DND-41 (cell line): Measurements from ENCODE around the gene IL7R.

Source experiments
- ATAC-seq: fragments of 200-7000 bp; cut with Tn5 transposase; 3 replicates; pipeline ENCODE4 v1.9.1; 2021; ENCODE audit warnings: low read depth; ENCODE audit not compliant: insufficient read depth
- DNase-seq: peaks from one replicate; pipeline ENCODE4 v3.0.0-alpha.2; 2020
- H2AFZ ChIP-seq: 2 replicates; pipeline ENCODE4 v1.6.0; 2012; ENCODE audit warnings: low read depth, low read length
- H3K27ac ChIP-seq: 2 replicates; pipeline ENCODE4 v1.5.1; 2012; ENCODE audit warnings: low read length, inconsistent platforms
- H3K27me3 ChIP-seq: fragments of 200-600 bp; sonication (generic); 2 replicates; pipeline ENCODE4 v1.6.0; 2012; ENCODE audit warnings: low read length, mild to moderate bottlenecking, inconsistent platforms; ENCODE audit not compliant: insufficient read depth, poor library complexity
- H3K36me3 ChIP-seq: 2 replicates; pipeline ENCODE4 v1.5.1; 2012; ENCODE audit warnings: low read length, inconsistent platforms; ENCODE audit not compliant: insufficient read depth
- H3K4me1 ChIP-seq: 2 replicates; pipeline ENCODE4 v1.5.1; 2012; ENCODE audit warnings: mild to moderate bottlenecking, low read length; ENCODE audit not compliant: insufficient read depth
- H3K4me2 ChIP-seq: 2 replicates; pipeline ENCODE4 v1.6.0; 2012; ENCODE audit warnings: mild to moderate bottlenecking, moderate library complexity, low read length, inconsistent platforms; ENCODE audit not compliant: insufficient read depth
- H3K4me3 ChIP-seq, 2 experiments: fragments of 200-600 bp in 1 of 2; shearing (Covaris generic) in 1 of 2; 2 replicates each; pipeline ENCODE4 v1.5.1; 2012 to 2016; ENCODE audit warnings: inconsistent platforms in 2 of 2, low read length in 2 of 2, mild to moderate bottlenecking in 2 of 2, low read depth in 1 of 2, moderate library complexity in 1 of 2
- H3K79me2 ChIP-seq: 2 replicates; pipeline ENCODE4 v1.6.0; 2012; ENCODE audit warnings: low read length, inconsistent platforms; ENCODE audit not compliant: insufficient read depth
- H3K9ac ChIP-seq: 2 replicates; pipeline ENCODE4 v1.6.0; 2012; ENCODE audit warnings: low read depth, mild to moderate bottlenecking, inconsistent platforms, low read length, moderate library complexity
- H3K9me3 ChIP-seq: 2 replicates; pipeline ENCODE4 v1.5.1; 2012; ENCODE audit warnings: low read length, moderate library complexity, mild to moderate bottlenecking, inconsistent platforms; ENCODE audit not compliant: insufficient read depth, severe bottlenecking
- H4K20me1 ChIP-seq: 2 replicates; pipeline ENCODE4 v1.6.0; 2012; ENCODE audit warnings: low read length; ENCODE audit not compliant: insufficient read depth
- EZH2 ChIP-seq: IDR thresholded peaks from 3 replicates; pipeline ENCODE4 v1.6.1; 2012; ENCODE audit warnings: borderline replicate concordance, low read depth, mild to moderate bottlenecking, moderate library complexity, low read length, inconsistent platforms; ENCODE audit not compliant: severe bottlenecking
- TF ChIP-seq, protein P1 (sequence below): IDR thresholded peaks from 2 replicates; pipeline ENCODE4 v1.5.1; 2012; ENCODE audit warnings: borderline replicate concordance, low read length, moderate library complexity, mild to moderate bottlenecking; ENCODE audit not compliant: poor library complexity, severe bottlenecking; ENCODE audit errors: extremely low read depth

IL7R gene

DNA sequence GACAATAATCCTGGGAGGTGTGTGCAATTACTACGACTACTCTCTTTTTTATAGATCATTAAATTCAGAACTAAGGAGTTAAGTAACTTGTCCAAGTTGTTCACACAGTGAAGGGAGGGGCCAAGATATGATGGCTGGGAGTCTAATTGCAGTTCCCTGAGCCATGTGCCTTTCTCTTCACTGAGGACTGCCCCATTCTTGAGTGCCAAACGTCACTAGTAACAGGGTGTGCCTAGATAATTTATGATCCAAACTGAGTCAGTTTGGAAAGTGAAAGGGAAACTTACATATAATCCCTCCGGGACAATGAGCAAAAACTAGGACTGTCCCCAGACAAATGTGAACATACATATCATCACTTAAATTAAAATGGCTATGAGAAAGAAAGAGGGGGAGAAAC, 20.2 kb downstream of the IL7R start:
- no peak for TF ChIP-seq EZH2
- TF ChIP-seq, protein P1, sequence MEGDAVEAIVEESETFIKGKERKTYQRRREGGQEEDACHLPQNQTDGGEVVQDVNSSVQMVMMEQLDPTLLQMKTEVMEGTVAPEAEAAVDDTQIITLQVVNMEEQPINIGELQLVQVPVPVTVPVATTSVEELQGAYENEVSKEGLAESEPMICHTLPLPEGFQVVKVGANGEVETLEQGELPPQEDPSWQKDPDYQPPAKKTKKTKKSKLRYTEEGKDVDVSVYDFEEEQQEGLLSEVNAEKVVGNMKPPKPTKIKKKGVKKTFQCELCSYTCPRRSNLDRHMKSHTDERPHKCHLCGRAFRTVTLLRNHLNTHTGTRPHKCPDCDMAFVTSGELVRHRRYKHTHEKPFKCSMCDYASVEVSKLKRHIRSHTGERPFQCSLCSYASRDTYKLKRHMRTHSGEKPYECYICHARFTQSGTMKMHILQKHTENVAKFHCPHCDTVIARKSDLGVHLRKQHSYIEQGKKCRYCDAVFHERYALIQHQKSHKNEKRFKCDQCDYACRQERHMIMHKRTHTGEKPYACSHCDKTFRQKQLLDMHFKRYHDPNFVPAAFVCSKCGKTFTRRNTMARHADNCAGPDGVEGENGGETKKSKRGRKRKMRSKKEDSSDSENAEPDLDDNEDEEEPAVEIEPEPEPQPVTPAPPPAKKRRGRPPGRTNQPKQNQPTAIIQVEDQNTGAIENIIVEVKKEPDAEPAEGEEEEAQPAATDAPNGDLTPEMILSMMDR, result no peak
- H3K4me3 ChIP-seq, result no peak overlapping the region
- ATAC-seq (0 out of 3 replicates have a peak, but pooled peaks have one; percentile 7), DNase-seq (no peak)
- peaks cover 75% of the 10 kb centered on the region for H3K79me2 ChIP-seq
- H4K20me1 ChIP-seq, result no peaks in the 10 kb centered on the region
- peaks cover 77% of the 10 kb centered on the region for H3K36me3 ChIP-seq
- H3K4me2 ChIP-seq, result no peak overlapping the region; the same call in 1 of the 2 replicates
- H3K9ac ChIP-seq, result peak overlapping the region; percentile 1; the same call in 1 of the 2 replicates
- H3K9me3 ChIP-seq, result no peaks in the 10 kb centered on the region
- H2AFZ ChIP-seq, result no peak overlapping the region
- H3K27me3 ChIP-seq, result no peaks in the 10 kb centered on the region
- H3K4me1 ChIP-seq, result peaks cover 99% of the 10 kb centered on the region
- peak overlapping the region; percentile 96 for H3K27ac ChIP-seq

DNA sequence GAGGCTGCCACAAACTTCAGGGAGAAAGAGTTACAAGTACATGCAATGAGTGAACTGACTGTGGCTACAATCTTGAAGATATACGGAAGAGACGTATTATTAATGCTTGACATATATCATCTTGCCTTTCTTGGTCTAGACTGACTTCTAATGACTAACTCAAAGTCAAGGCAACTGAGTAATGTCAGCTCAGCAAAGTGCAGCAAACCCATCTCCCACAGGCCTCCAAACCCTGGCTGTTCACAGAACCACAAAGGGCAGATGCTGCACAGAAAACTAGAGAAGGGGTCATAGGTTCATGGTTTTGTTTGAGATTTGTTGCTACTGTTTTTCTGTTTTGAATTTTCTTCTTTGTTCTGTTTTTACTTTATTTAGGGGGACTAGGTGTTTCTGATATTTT, 21.0 kb downstream of the IL7R start:
- no peaks in the 10 kb centered on the region for H4K20me1 ChIP-seq

DNA sequence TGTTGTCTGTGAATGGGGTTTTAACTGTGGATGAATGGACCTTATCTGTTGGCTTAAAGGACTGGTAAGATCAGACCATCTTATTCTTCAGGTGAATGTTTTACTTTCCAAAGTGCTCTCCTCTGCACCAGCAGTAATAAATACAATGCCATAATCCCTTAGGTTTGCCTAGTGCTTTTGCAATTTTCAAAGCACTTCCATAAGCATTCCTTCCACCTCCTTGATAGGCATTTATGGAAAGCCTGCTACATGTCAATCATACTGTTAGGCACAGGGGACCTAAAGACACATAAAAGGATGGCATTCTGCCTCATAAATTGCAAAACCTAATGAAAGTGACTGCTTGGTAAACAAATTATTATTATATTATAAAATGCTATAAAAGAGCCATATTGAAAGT, 21.4 kb downstream of the IL7R start:
- TF ChIP-seq EZH2, result no peak
- TF ChIP-seq, protein P1, result no peak
- H3K9me3 ChIP-seq, result no peaks in the 10 kb centered on the region
- H3K27ac ChIP-seq, result peak overlapping the region; percentile 96
- peaks cover 100% of the 10 kb centered on the region for H3K4me1 ChIP-seq
- no peak for ATAC-seq
- H3K27me3 ChIP-seq, result no peaks in the 10 kb centered on the region
- H3K36me3 ChIP-seq, result peaks cover 65% of the 10 kb centered on the region
- H3K79me2 ChIP-seq, result peaks cover 66% of the 10 kb centered on the region
- H4K20me1 ChIP-seq, result no peaks in the 10 kb centered on the region
- H2AFZ ChIP-seq, result no peak overlapping the region
- H3K4me3 ChIP-seq, result no peak overlapping the region
- DNase-seq, result no peak
- H3K4me2 ChIP-seq, result no peak overlapping the region
- peak overlapping the region; percentile 69 for H3K9ac ChIP-seq

More for the DNA sequence above, 21.0 kb downstream of the IL7R start:
- peak overlapping the region; percentile 69 for H3K9ac ChIP-seq
- H3K27me3 ChIP-seq, result no peaks in the 10 kb centered on the region
- peak overlapping the region; percentile 96 for H3K27ac ChIP-seq
- H3K4me2 ChIP-seq, result no peak overlapping the region
- H2AFZ ChIP-seq, result no peak overlapping the region
- no peak for TF ChIP-seq EZH2
- TF ChIP-seq, protein P1, result no peak
- H3K36me3 ChIP-seq, result peaks cover 69% of the 10 kb centered on the region
- peaks cover 100% of the 10 kb centered on the region for H3K4me1 ChIP-seq
- peak; percentile 30 for ATAC-seq
- peak; percentile 56 for DNase-seq
- no peak overlapping the region for H3K4me3 ChIP-seq
- no peaks in the 10 kb centered on the region for H3K9me3 ChIP-seq
- H3K79me2 ChIP-seq, result peaks cover 70% of the 10 kb centered on the region
